ENCODE data around the gene ETS2.

GRCh38 chr21:38822778-38823238 is 17.1 kb downstream of the ETS2 start:
- TF ChIP-seq CTCF (conservative IDR thresholded peaks at IDR 0.05 in 1 of 2, IDR thresholded peaks at IDR 0.05 in 1 of 2; ENCODE audit: extremely low read depth in 1 of 2, insufficient read depth in 1 of 2, low read depth in 1 of 2, low read length in 2 of 2) (no peak), EZH2 (IDR thresholded peaks at IDR 0.05; ENCODE audit: borderline replicate concordance, low read length) (no peak)

Data from mammary epithelial cell (primary cell).